Measurements from ENCODE around the gene BRPF1.
A peak's percentile ranks its signal among the peaks of the same experiment; 100 is the strongest.
"Not testable (repeated sequence)": the region's sequence is repeated elsewhere in the genome, so short reads cannot be mapped to it uniquely, and the experiment has no call there.

BRPF1 gene

DNA sequence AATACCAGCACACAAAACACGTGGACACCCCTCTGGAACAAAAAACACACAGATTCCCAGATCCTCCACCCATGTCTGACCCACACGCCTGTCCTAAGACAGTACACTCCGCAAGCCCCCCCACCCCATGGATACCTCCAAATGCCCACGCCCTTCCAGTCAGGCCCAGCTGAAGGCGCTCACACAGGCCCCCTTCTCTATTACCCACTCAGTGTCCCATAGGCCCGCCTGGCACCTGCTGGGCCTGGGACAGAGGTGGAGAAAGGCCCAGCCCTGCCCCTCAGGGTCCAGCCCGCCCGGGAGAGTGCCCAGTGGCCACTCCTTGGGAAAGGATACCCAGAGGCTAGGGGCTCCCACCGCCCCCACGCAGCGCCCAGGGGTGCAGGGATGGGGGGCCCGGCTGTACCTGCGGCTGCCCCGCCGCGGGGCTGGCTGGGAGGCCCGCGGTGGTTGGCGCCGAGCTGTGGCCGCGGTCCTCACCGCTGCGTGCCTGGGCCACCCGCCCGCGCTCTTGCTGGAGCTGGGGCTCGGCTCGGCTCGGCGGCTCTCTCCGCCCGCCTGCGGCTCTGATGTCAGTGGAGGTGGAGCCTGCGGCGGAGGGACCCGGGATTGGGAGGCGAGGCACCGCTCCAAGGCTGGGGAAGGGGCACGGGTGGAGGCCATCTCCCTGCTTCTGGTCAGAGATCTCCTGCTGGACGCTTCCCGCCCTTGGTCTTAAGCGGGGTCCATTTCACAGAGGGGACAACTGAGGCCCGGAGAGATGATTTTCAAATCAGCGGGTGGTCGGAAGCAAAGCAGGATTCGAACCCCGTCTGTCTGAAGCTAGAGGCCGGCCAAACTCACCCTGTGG lies 38.1 kb downstream of the BRPF1 start, which contains the start of gene CAMK1:
CAMK1 (minus strand) TSS at position 522 of the 850 bp plus-strand sequence. CDS start 2,198 bp downstream, outside the sequence.
- peak; percentile 35 for DNase-seq

GRCh38 chr3:9770276-9770812 lies 38.8 kb downstream of the BRPF1 start:
- DNase-seq = no peak

DNA sequence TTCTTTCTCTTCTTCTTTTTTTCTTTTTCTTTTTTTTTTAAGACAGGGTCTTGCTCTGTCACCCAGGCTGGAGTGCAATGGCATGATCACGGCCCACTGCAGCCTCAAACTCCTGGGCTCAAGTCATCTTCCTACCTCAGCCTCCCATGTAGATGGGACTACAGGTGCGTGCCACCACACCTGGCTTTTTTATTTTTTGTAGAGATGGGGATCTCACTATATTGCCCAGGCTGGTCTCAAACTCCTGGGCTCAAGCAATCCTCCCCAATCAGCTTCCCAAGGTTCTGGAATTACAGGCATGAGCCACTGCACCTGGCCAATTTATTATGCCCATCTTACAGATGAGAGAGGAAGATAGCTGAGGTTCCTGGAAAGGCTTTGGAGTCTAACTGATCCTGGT lies 39.5 kb downstream of the BRPF1 start:
- DNase-seq = not testable (repeated sequence)

DNA sequence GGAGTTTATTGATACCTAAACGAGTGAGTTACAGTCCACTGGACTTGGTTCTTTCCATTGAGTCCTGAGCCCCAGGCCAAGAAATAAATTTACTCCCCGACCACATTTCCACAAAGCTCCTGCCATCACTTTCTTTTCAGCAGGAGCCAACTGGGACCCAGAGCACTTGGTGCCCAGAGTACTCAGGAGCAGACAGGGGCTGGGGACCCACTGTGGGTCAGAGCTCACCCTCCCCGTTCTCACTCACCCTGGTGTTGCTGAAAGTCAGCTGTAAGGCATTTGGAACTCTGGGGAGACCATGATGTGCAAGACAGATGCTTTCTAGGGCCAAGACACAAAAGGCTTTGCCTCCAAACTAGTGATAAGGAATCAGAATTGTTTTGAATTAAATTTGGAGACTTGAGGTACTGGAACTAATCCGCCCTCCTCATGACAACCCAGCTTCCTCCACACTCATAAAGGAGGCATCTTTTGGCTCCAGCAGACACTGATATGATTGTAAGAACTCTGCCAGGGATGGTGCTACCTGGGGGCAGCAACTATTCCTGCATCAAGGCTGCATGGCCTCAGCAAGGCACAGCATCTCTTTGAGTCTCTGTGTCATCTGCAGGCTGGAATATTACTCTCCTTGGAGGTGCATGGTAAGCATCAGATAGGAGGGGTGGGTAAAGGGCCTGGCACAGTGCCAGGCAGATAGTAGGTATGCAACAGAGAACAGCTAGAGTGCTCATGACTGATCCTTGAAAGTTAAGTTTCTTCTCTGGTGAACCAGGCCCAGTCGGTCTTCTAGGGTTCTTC lies 45.6 kb downstream of the BRPF1 start:
- no peak for DNase-seq

DNA sequence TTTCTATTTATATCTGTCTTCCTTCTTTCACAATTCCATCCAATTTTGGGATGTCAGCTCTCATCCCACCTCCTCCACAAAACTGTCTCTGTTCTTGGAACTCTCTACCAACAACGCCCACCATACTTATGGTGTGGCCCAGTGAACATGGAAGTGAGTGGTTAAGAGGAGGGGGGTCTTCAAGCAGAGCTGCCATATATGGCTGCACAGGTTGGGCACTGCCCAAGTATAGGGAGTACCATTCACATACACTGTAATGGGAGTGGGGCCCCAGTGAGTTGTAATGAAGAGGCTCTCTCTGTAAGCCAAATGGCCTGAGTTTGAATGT lies 46.1 kb downstream of the BRPF1 start:
- no peak for DNase-seq

DNA sequence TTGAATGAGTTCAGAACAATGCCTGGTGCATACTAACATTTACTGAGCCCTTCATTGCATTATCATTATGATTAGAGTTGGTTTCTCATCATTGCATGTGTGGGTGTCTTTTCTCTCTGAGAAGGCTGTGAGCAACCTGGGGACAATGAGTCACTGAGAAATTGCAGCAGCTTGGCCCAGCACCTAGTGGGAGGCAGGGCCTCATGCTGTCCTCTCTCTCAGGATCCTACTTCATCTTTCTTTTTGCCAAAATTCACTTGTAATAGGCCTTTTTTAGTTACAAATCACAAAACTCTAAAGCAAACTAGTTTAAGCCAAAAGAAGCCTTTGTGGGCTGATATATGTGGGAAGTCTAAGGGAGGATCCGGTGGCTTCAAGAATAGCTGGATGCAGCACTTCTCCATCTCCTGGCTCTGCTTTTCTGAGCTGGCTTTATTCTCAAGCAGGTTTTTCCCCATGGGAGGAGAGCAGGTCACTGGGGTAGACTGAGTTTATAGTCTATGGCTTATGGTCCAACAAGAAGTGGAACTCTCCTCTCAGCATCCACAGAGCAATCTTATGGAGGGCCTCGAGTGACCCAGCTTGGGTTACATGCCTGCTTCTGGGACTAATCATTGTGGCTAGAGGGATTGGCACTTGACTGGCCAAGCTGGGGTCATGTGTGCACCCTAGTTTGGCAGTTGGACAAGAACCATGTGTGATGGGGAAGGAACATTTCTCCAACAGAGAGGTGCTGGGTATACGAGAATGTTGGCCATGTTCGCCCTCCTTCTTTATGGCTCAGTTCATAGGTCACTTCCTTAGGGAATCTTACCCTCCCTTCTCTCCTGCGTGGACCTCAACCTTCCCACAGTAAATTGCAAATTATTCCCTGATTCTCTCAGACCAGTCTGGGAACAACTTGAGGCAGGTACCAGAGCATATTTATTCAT lies 46.9 kb downstream of the BRPF1 start:
- no peak for DNase-seq

- no peak for DNase-seq
Measured at GRCh38 chr3:9779075-9779593, 47.6 kb downstream of the BRPF1 start.

- DNase-seq = no peak
Measured at GRCh38 chr3:9779721-9780457, 48.4 kb downstream of the BRPF1 start.

GRCh38 chr3:9780458-9780812 lies 48.9 kb downstream of the BRPF1 start:
- DNase-seq = no peak

DNA sequence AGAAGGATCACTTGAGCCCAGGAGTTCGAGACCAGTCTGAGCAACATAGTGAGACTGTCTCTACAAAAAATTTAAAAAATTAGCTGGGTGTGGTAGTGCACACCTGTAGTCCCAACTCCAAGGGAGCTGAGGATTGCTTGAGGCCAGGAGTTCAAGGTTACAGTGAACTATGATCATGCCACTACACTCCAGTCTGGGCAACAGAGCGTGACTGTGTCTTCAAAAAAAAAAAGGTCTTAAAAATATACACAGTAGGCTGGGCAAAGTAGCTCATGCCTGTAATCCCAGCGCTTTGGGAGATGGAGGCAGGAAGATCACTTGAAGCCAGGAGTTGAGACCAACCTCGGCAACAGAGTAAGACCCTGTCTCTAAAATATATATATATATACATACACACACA lies 49.4 kb downstream of the BRPF1 start:
- DNase-seq = no peak

DNA sequence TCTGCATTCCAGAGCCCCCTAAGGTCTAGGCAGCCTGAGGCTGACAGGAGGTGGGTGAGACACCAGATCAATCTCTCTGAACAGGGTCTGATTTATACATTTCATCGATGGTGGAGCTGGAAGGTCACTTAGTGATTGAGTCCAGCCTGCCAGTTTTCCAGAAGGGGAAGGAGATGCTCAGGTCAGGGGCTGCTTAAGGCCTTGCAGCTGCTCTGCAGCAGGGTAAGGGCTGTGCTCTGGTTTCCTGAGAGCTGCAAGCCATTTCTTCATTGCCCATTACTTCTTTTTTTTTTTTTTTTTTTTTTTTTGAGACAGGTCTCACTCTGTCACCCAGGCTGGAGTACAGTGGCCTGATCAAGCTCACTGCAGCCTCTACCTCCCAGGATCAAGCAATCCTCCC lies 50.0 kb downstream of the BRPF1 start:
- no peak for DNase-seq

DNA sequence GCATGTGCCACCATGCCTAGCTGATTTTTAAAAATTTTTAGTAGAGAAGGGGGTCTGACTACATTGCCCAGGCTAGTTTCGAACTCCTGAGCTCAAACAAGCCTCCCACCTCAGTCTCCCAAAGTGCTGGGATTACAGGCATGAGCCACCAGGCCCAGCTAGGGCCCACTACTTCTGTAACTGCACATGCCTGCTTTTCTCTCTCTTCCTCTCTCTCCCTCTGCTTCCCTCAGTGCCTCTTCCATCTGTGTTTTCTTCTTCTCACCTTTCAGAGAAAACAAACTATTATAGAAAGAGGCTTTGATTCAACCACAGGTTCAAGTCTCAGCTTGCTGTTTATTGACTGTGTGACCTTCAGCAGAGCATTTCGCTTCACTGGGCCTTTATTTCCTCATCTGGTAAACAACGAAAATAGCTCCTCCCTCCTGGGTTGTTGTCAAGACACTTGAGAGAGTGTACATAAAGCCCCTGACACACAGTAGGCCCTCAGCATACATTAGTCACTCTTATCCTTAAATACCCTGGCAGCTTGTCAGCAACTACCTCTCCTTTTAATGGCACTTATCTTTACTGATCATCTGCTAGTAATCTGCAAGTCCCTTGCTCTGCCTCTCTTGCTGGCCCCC lies 50.6 kb downstream of the BRPF1 start:
- DNase-seq = no peak

- no peak for DNase-seq
Measured at GRCh38 chr3:9782770-9783169, 51.2 kb downstream of the BRPF1 start.

- DNase-seq = no peak
Measured at GRCh38 chr3:9783954-9784353, 52.4 kb downstream of the BRPF1 start.

GRCh38 chr3:9784965-9785364 lies 53.4 kb downstream of the BRPF1 start:
- DNase-seq = no peak

- no peak for DNase-seq
Measured at GRCh38 chr3:9785602-9786001, 54.1 kb downstream of the BRPF1 start.

DNA sequence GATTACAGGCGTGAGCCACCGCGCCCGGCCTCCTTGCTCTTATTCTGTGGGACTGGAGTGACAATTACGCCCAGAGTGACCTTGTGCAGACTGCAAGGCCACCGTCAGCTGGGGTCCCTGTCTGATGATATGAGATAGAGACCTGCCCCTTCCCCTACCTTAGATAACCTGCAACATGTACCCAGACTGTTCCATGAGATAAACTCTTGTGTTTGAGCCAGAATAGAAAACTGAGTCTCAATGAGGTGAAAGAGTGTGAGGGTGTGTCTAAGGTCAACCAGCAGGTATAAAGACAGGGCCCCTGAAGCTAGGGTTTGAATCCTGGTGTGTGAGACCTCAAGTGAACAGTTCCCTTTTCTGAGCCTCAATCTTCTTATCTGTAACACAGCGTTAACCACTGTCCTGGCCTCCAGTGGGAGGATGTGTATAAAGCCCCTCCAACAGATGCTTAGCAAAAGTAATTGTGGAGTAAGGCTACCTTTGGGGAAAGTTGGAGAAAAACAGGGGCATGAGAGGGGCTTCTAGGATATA lies 54.7 kb downstream of the BRPF1 start:
- DNase-seq = no peak

DNA sequence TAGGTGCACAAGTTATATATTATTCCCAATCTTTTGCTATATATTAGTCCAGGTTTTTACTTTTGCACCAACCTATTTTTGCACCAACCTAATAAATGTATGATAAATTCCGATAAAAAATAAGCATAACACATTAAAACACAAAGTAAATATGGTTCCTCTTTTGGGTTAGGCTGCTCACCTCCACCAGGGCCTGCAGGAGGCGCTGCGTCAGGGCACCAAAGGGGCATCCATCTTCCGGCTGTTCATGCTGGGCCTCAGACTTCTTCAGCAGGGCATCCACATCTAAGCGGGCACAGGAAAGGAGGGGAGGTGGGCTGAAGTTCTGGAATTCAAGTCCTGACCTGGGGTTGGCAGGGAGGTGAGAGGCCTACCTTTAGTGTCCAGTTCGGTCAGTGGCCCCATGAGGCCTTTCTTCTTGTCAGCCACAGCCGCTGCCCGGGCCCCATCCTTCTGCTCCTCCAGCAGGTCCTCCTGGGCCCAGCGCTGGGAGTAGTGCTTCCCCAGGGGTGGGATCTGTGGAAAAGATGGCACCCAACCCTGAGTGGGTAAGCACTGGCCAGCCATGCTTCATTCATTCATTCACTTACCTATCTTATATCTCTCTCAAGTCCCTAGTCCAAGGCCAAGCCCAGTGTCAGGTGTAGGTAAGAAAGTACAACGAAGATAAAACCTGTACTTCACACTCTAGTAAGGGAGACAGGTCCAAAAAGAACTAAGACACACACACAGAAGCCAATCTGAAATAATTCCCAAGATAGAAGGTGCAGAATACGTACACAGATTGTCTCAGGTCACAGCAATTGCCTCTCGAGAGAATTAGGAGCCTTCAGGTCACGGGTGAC lies 55.5 kb downstream of the BRPF1 start:
- DNase-seq = no peak

DNA sequence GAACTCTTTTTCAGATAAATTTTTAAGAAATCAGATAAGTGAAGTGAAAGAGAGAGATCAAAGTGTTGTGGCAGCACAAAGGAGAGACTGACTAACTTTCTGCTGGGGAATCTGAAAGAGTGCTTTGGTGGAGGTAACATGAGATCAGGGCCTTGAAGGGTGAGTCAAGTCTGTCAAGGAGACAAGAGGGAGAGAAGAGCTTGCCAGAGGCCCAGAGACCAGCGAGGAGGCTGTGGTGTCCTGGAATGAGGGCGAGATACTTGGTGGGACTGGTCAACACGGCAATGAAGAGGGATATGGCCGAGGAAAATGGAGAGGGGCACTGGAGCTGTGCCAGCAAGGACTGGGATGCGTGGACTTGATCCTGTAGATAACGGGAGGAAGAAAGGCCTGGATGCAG lies 56.2 kb downstream of the BRPF1 start:
- no peak for DNase-seq

- no peak for DNase-seq
Measured at GRCh38 chr3:9791127-9791526, 59.6 kb downstream of the BRPF1 start.
